ENCODE data around the gene TTC28. TPM values are rescaled to one million over a fixed set of nuclear protein-coding genes. Genes with fewer than 3 reads are reported as not detected.

The TTC28 gene
- total RNA-seq, 1 experiment from 2014 or later = 0.12 TPM

- Histone ChIP-seq H3K9me2 (ENCODE audit: insufficient read depth) (no peaks in the 10 kb centered on the region), H3K9me3 (ENCODE audit: control insufficient read depth in 1 of 2, insufficient read depth in 1 of 2, low read depth in 1 of 2, low read length in 2 of 2) (no peaks in the 10 kb centered on the region), H4K20me1 (ENCODE audit: insufficient read depth) (no peaks in the 10 kb centered on the region), H3K4me2 (ENCODE audit: low read length) (no peak overlapping the region), H3K36me3 (ENCODE audit: control insufficient read depth in 1 of 2, insufficient read depth in 2 of 2, low read length in 2 of 2) (no peaks in the 10 kb centered on the region), H3K4me1 (ENCODE audit: control insufficient read depth in 1 of 2, insufficient read depth in 2 of 2, low read length in 2 of 2) (no peaks in the 10 kb centered on the region), H3K27ac (ENCODE audit: low read depth, low read length) (no peak overlapping the region), H3K9ac (ENCODE audit: low read length) (no peak overlapping the region), H2AFZ (ENCODE audit: low read depth, low read length, poor library complexity, severe bottlenecking) (no peak overlapping the region), H3K27me3 (ENCODE audit: insufficient read depth, low read length) (peaks cover 38% of the 10 kb centered on the region), H3K4me3 (replicated peaks in 1 of 2; ENCODE audit: low read depth in 1 of 2, low read length in 2 of 2) (no peak overlapping the region), H3K79me2 (ENCODE audit: insufficient read depth, low read length) (no peaks in the 10 kb centered on the region)
- DNase-seq (ENCODE audit: low read depth, low spot score) (no peak), ATAC-seq (no peak)
- no peak for TF ChIP-seq EGR1 (IDR thresholded peaks at IDR 0.05; ENCODE audit: low read depth)
- no peak for TF ChIP-seq JUND (IDR thresholded peaks at IDR 0.05)
- TF ChIP-seq RAD21 (IDR thresholded peaks at IDR 0.05; ENCODE audit: low read depth) = no peak
- TF ChIP-seq EZH2 (IDR thresholded peaks at IDR 0.05) = no peak
- TF ChIP-seq ELF1 (IDR thresholded peaks at IDR 0.05; ENCODE audit: borderline replicate concordance, low read depth) = no peak
- TF ChIP-seq EZH2phosphoT487 (IDR thresholded peaks at IDR 0.05; ENCODE audit: borderline replicate concordance) = no peak
- TF ChIP-seq ZNF274 (IDR thresholded peaks at IDR 0.05; ENCODE audit: low read depth, low read length) = no peak
- no peak for TF ChIP-seq CBX3 (IDR thresholded peaks at IDR 0.05; ENCODE audit: low read depth)
- TF ChIP-seq MAX (IDR thresholded peaks at IDR 0.05) = no peak
- TF ChIP-seq CEBPB (IDR thresholded peaks at IDR 0.05; ENCODE audit: low read depth) = no peak
- TF ChIP-seq POLR2A (IDR thresholded peaks at IDR 0.05; ENCODE audit: borderline replicate concordance, extremely low read depth, insufficient read depth, insufficient read length) = no peak
- TF ChIP-seq YY1 (IDR thresholded peaks at IDR 0.05; ENCODE audit: extremely low read depth, insufficient replicate concordance, low read depth, low read length) = no peak
- TF ChIP-seq SP1 (IDR thresholded peaks at IDR 0.05; ENCODE audit: low read depth) = no peak
- no peak for TF ChIP-seq ZBTB33 (IDR thresholded peaks at IDR 0.05; ENCODE audit: extremely low read depth, insufficient replicate concordance, low read length)
- no TSS peak for BruUV-seq (replicated peaks)
- ChIA-PET RAD21 (ENCODE audit: low non-redundant PET in 1 of 2, low total read pairs in 2 of 2, uncharacterized antibody in 2 of 2, unreplicated experiment in 2 of 2) (no interaction called here), POLR2A (no interaction called here), CTCF (no interaction called here)
- intact Hi-C loops (cut with micrococcal nuclease) = no loop called here
Observed at GRCh38 chr22:28426346-28427132, 253.1 kb downstream of the TTC28 start.
